ENCODE results near the gene FCN3. TPM values are rescaled to one million over a fixed set of nuclear protein-coding genes. Genes with fewer than 3 reads are reported as not detected.
A peak's percentile ranks its signal among the peaks of the same experiment; 100 is the strongest.

FCN3 gene
- total and polyA plus RNA-seq, 7 donors = 3.4 to 34.6 (median 12.9) TPM

- Histone ChIP-seq H3K4me1 (peaks cover 8% of the 10 kb centered on the region), H3K36me3 (ENCODE audit: insufficient read depth in 1 of 2, low read depth in 1 of 2) (no peaks in the 10 kb centered on the region), H3K27ac (no peak overlapping the region), H3K27me3 (ENCODE audit: insufficient read depth in 3 of 3, low read length in 2 of 3) (no peaks in the 10 kb centered on the region), H3K4me3 (no peak overlapping the region), H3K9me3 (no peaks in the 10 kb centered on the region)
- TF ChIP-seq CTCF (IDR thresholded peaks at IDR 0.05) = no peak
- WGBS, 3 donors = 73 to 96% (median 80%) methylated on average over 9 of the region's 9 CpGs
- no peak for DNase-seq
- intact Hi-C loops (cut with DNase I) = loop anchor here (2.0 to 5.0 kb wide), 3 partner anchors 93 to 273 kb away; no protein-coding TSS in a partner anchor
- no peak for ATAC-seq
These were observed 19.6 kb upstream of the FCN3 start for GRCh38 chr1:27394282-27394658.

- DNase-seq (no peak), ATAC-seq (no peak)
- no peak overlapping the region for H3K4me3 ChIP-seq
- H3K36me3 ChIP-seq (ENCODE audit: insufficient read depth in 1 of 2, low read depth in 1 of 2) = no peaks in the 10 kb centered on the region
- no peaks in the 10 kb centered on the region for H3K9me3 ChIP-seq
- intact Hi-C loops (cut with DNase I) = loop anchor here (2.0 to 5.0 kb wide), 3 partner anchors 93 to 274 kb away; no protein-coding TSS in a partner anchor
- peaks cover 8% of the 10 kb centered on the region for H3K4me1 ChIP-seq
- 92 to 95% (median 93%) methylated on average over 18 of the region's 18 CpGs for WGBS, 3 donors
- no peaks in the 10 kb centered on the region for H3K27me3 ChIP-seq (ENCODE audit: insufficient read depth in 3 of 3, low read length in 2 of 3)
- no peak overlapping the region for H3K27ac ChIP-seq
- TF ChIP-seq CTCF (IDR thresholded peaks at IDR 0.05) = no peak
These were observed 19.1 kb upstream of the FCN3 start for GRCh38 chr1:27393641-27394281.

GRCh38 chr1:27392778-27393635, 18.4 kb upstream of the FCN3 start:
- WGBS, 3 donors = 35 to 42% (median 36%) methylated on average over 30 of the region's 30 CpGs

GRCh38 chr1:27392096-27392777, 17.6 kb upstream of the FCN3 start, which contains the start of gene GPR3:
Gene GPR3 (plus strand): TSS chr1:27392622. CDS start chr1:27393799, 1,177 bp downstream.
- no peaks in the 10 kb centered on the region for H3K36me3 ChIP-seq (ENCODE audit: insufficient read depth in 1 of 2, low read depth in 1 of 2)
- ATAC-seq (peak; percentile 87 to 93 (median 91)), DNase-seq (peak; percentile 93 to 95)
- no peaks in the 10 kb centered on the region for H3K27me3 ChIP-seq (ENCODE audit: insufficient read depth in 3 of 3, low read length in 2 of 3)
- H3K4me3 ChIP-seq = peak within 1 kb of the TSS; percentile 67
- no peaks in the 10 kb centered on the region for H3K9me3 ChIP-seq
- intact Hi-C loops (cut with DNase I) = loop anchor here (2.0 to 5.0 kb wide), 3 partner anchors 91 to 275 kb away; no protein-coding TSS in a partner anchor
- peaks cover 8% of the 10 kb centered on the region for H3K4me1 ChIP-seq
- H3K27ac ChIP-seq = no peak within 1 kb of the TSS
- WGBS, 3 donors = 2% methylated on average over 53 to 69 of the region's 69 CpGs
- peak; percentile 38 for TF ChIP-seq CTCF (IDR thresholded peaks at IDR 0.05)

More at GRCh38 chr1:27392778-27393635, 18.4 kb upstream of the FCN3 start:
- ATAC-seq (no peak), DNase-seq (no peak)
- Histone ChIP-seq H3K4me1 (peaks cover 8% of the 10 kb centered on the region), H3K9me3 (no peaks in the 10 kb centered on the region), H3K4me3 (peak overlapping the region; percentile 67), H3K27me3 (ENCODE audit: insufficient read depth in 3 of 3, low read length in 2 of 3) (no peaks in the 10 kb centered on the region), H3K36me3 (ENCODE audit: insufficient read depth in 1 of 2, low read depth in 1 of 2) (no peaks in the 10 kb centered on the region), H3K27ac (no peak overlapping the region)
- intact Hi-C loops (cut with DNase I) = loop anchor here (2.0 to 5.0 kb wide), 3 partner anchors 92 to 274 kb away; no protein-coding TSS in a partner anchor
- no peak for TF ChIP-seq CTCF (IDR thresholded peaks at IDR 0.05)
